PC-3 (cell line): ENCODE results near the gene PEA15. TPM values are rescaled to one million over a fixed set of nuclear protein-coding genes. Genes with fewer than 3 reads are reported as not detected.
A peak's percentile ranks its signal among the peaks of the same experiment; 100 is the strongest.

ENCODE experiments used
- ATAC-seq: fragments of 200-7000 bp; cut with Tn5 transposase; 2 replicates; pipeline ENCODE4 v1.9.1; 2020; ENCODE audit warnings: mild to moderate bottlenecking, moderate library complexity
- BruUV-seq: library from RNA; stranded (reverse); fragments of 400-500 nt; replicated peaks from 2 replicates; lab custom pipeline; 2021; lab: Mats Ljungman, UMichigan
- CTCF ChIA-PET: fragments of 300-600 bp; sonication (Branson Sonifier 250); formaldehyde crosslinking; loops from one replicate; lab custom pipeline; 2022; ENCODE audit warnings: antibody characterized with exemption; lab: Charles Lee
- POLR2A ChIA-PET: fragments of 300-600 bp; sonication (Branson Sonifier 250); formaldehyde crosslinking; loops from one replicate; lab custom pipeline; 2022; ENCODE audit warnings: antibody characterized with exemption; ENCODE audit not compliant: unreplicated experiment; lab: Charles Lee
- DNase-seq: peaks from one replicate; pipeline ENCODE4 v3.0.0-alpha.2; 2015
- H2AFZ ChIP-seq: fragments of 300-600 bp; sonication (generic); 2 replicates; pipeline ENCODE4 v1.6.0; 2016; ENCODE audit warnings: antibody characterized with exemption, low read length
- H3F3A ChIP-seq: fragments of 300-600 bp; sonication (generic); one replicate; pipeline ENCODE4 v1.6.0; 2017; ENCODE audit warnings: antibody characterized with exemption, low read length, control low read depth, mild to moderate bottlenecking; ENCODE audit not compliant: unreplicated experiment
- H3K27ac ChIP-seq: fragments of 300-600 bp; sonication (generic); 2 replicates; pipeline ENCODE4 v1.5.1; 2016; ENCODE audit warnings: mild to moderate bottlenecking, low read length
- H3K27me3 ChIP-seq: fragments of 300-600 bp; sonication (generic); 2 replicates; pipeline ENCODE4 v1.6.1; 2016; ENCODE audit warnings: low read length, mixed read lengths
- H3K36me3 ChIP-seq: fragments of 300-600 bp; sonication (generic); 2 replicates; pipeline ENCODE4 v1.6.1; 2016; ENCODE audit warnings: low read depth, mixed run types, low read length, mixed read lengths
- H3K4me1 ChIP-seq: fragments of 300-600 bp; sonication (generic); 2 replicates; pipeline ENCODE4 v1.5.1; 2016; ENCODE audit warnings: low read length; ENCODE audit not compliant: insufficient read depth
- H3K4me2 ChIP-seq: fragments of 300-600 bp; sonication (generic); 2 replicates; pipeline ENCODE4 v1.6.0; 2016; ENCODE audit warnings: low read length
- H3K4me3 ChIP-seq: fragments of 300-600 bp; sonication (generic); 2 replicates; pipeline ENCODE4 v1.5.1; 2016; ENCODE audit warnings: mild to moderate bottlenecking, low read length, mixed read lengths
- H3K79me2 ChIP-seq: fragments of 300-600 bp; sonication (generic); 2 replicates; pipeline ENCODE4 v1.6.1; 2017; ENCODE audit warnings: low read length, mixed read lengths
- H3K9ac ChIP-seq: fragments of 300-600 bp; sonication (generic); 2 replicates; pipeline ENCODE4 v1.6.0; 2016; ENCODE audit warnings: mild to moderate bottlenecking, low read length
- H3K9me2 ChIP-seq: fragments of 300-600 bp; sonication (generic); replicated peaks from 2 replicates; pipeline ENCODE4 v1.6.1; 2016; ENCODE audit warnings: mixed run types, low read length, mixed read lengths
- H3K9me3 ChIP-seq: fragments of 300-600 bp; sonication (generic); 2 replicates; pipeline ENCODE4 v1.6.1; 2016; ENCODE audit warnings: low read length, mixed read lengths
- H4K20me1 ChIP-seq: fragments of 300-600 bp; sonication (generic); 2 replicates; pipeline ENCODE4 v1.6.1; 2016; ENCODE audit warnings: low read length, mixed read lengths
- CTCF ChIP-seq: fragments of 300-600 bp; sonication (generic); conservative IDR thresholded peaks from 2 replicates; pipeline ENCODE4 v1.5.1; 2017; ENCODE audit warnings: antibody characterized with exemption, low read depth, mild to moderate bottlenecking, low read length
- EZH2 ChIP-seq: fragments of 300-600 bp; sonication (generic); IDR thresholded peaks from one replicate; pipeline ENCODE4 v1.6.1; 2017; ENCODE audit warnings: antibody characterized with exemption, mild to moderate bottlenecking, low read length; ENCODE audit not compliant: unreplicated experiment
- EZH2phosphoT487 ChIP-seq: fragments of 300-600 bp; sonication (generic); IDR thresholded peaks from 2 replicates; pipeline ENCODE4 v1.6.1; 2018; ENCODE audit warnings: mild to moderate bottlenecking, antibody characterized with exemption, low read length, borderline replicate concordance
- intact Hi-C: fragments of 100-400 bp; cut with micrococcal nuclease; formaldehyde crosslinking; loops from 2 replicates; pipeline ENCODE4 v1.9.0; 2023
- total RNA-seq: library from RNA; depleted of rRNA; stranded (reverse); fragments of >200 nt; gene quantifications from 2 replicates; pipeline ENCODE4 v1.2.3, GENCODE V29; 2014

The PEA15 gene
- total RNA-seq, 1 experiment from 2014 or later: 90.3 TPM

GRCh38 chr1:160167056-160167455 lies 38.1 kb upstream of the PEA15 start:
- ChIA-PET CTCF (no interaction called here), POLR2A (interaction anchor here (0.5 kb wide), 1 partner anchor 45 kb away, joined by 3 read pairs; no protein-coding TSS in a partner anchor)
- Histone ChIP-seq H3K4me3 (no peak overlapping the region), H3F3A (no peaks in the 10 kb centered on the region), H3K9ac (no peak overlapping the region), H3K27me3 (no peaks in the 10 kb centered on the region), H2AFZ (0 out of 2 replicates have a peak overlapping the region, but pooled peaks have one; percentile 6), H3K4me2 (peak overlapping the region; percentile 19), H4K20me1 (no peaks in the 10 kb centered on the region), H3K9me3 (no peaks in the 10 kb centered on the region), H3K27ac (no peak overlapping the region), H3K4me1 (peaks cover 11% of the 10 kb centered on the region), H3K9me2 (no peaks in the 10 kb centered on the region), H3K36me3 (no peaks in the 10 kb centered on the region), H3K79me2 (no peaks in the 10 kb centered on the region)
- intact Hi-C loops: no loop called here
- DNase-seq (peak; percentile 72), ATAC-seq (peak; percentile 15; the same call in 1 of the 2 replicates)
- no peak for TF ChIP-seq EZH2phosphoT487
- no peak for TF ChIP-seq EZH2
- TF ChIP-seq CTCF: no peak
- no TSS peak for BruUV-seq

- Histone ChIP-seq H3K4me2 (peak overlapping the region; percentile 19), H2AFZ (0 out of 2 replicates have a peak overlapping the region, but pooled peaks have one; percentile 6), H3K27me3 (no peaks in the 10 kb centered on the region), H3K9me3 (no peaks in the 10 kb centered on the region), H4K20me1 (no peaks in the 10 kb centered on the region), H3K9ac (no peak overlapping the region), H3K27ac (no peak overlapping the region), H3K79me2 (no peaks in the 10 kb centered on the region), H3K4me1 (peaks cover 11% of the 10 kb centered on the region), H3F3A (no peaks in the 10 kb centered on the region), H3K4me3 (no peak overlapping the region), H3K9me2 (no peaks in the 10 kb centered on the region), H3K36me3 (no peaks in the 10 kb centered on the region)
- ChIA-PET CTCF (no interaction called here), POLR2A (interaction anchor here (0.5 kb wide), 1 partner anchor 45 kb away, joined by 3 read pairs; no protein-coding TSS in a partner anchor)
- ATAC-seq (no peak), DNase-seq (peak; percentile 45)
- no TSS peak for BruUV-seq
- no peak for TF ChIP-seq EZH2phosphoT487
- peak; percentile 36; the same call in 1 of the 2 replicates for TF ChIP-seq CTCF
- TF ChIP-seq EZH2: no peak
- intact Hi-C loops: no loop called here
Observed at GRCh38 chr1:160167580-160167979, 37.6 kb upstream of the PEA15 start.

GRCh38 chr1:160168016-160168415 lies 37.2 kb upstream of the PEA15 start:
- no peaks in the 10 kb centered on the region for H3K79me2 ChIP-seq
- DNase-seq (no peak), ATAC-seq (no peak)
- no peaks in the 10 kb centered on the region for H3K9me2 ChIP-seq
- H3K4me2 ChIP-seq: no peak overlapping the region
- no peak overlapping the region for H3K4me3 ChIP-seq
- H3F3A ChIP-seq: no peaks in the 10 kb centered on the region
- no peaks in the 10 kb centered on the region for H3K27me3 ChIP-seq
- no peak overlapping the region for H2AFZ ChIP-seq
- H3K9ac ChIP-seq: no peak overlapping the region
- no peaks in the 10 kb centered on the region for H3K36me3 ChIP-seq
- POLR2A ChIA-PET: no interaction called here
- intact Hi-C loops: no loop called here
- no peak overlapping the region for H3K27ac ChIP-seq
- CTCF ChIA-PET: no interaction called here
- TF ChIP-seq CTCF: peak; percentile 13; the same call in 1 of the 2 replicates
- no peak for TF ChIP-seq EZH2
- no peaks in the 10 kb centered on the region for H3K9me3 ChIP-seq
- BruUV-seq: no TSS peak
- peaks cover 11% of the 10 kb centered on the region for H3K4me1 ChIP-seq
- no peaks in the 10 kb centered on the region for H4K20me1 ChIP-seq
